Lower leg skin (tissue), 4 donors: ENCODE measurements around the gene RCL1. TPM values are rescaled to one million over a fixed set of nuclear protein-coding genes. Genes with fewer than 3 reads are reported as not detected.

Experiments used
- DNase-seq, 2 donors: peaks; one replicate each; pipeline ENCODE4 v3.0.0-alpha.2; 2019; ENCODE audit warnings: low spot score in 2 of 2
- H3K4me3 ChIP-seq: fragments of 200-600 bp; sonication (generic); 2 replicates; pipeline ENCODE4 v1.5.1; 2017; ENCODE audit warnings: mild to moderate bottlenecking, low read depth; ENCODE audit not compliant: poor library complexity, severe bottlenecking
- CTCF ChIP-seq, 3 donors: fragments of 450-650 bp; IDR thresholded peaks; one replicate each; pipeline ENCODE4 v1.5.1; 2016; ENCODE audit warnings: antibody characterized with exemption in 3 of 3, mild to moderate bottlenecking in 3 of 3, moderate library complexity in 2 of 3
- POLR2A ChIP-seq, 2 donors: fragments of 450-650 bp; IDR thresholded peaks; one replicate each; pipeline ENCODE4 v1.6.1; 2016 to 2017; ENCODE audit warnings: antibody characterized with exemption in 2 of 2, mild to moderate bottlenecking in 1 of 2, moderate library complexity in 1 of 2
- WGBS, 2 donors: methylation state at CpG; one replicate each; pipeline ENCODE4 v1.1.5; 2018; 5-methylcytosine and 5-hydroxymethylcytosine counted together
- intact Hi-C: fragments of 100-400 bp; cut with DNase I; formaldehyde crosslinking; loops from one replicate; pipeline ENCODE4 v1.15.0; 2023; ENCODE audit warnings: low total_unique reads
- total RNA-seq, 4 donors: library from RNA; depleted of rRNA; stranded (reverse); fragments of >200 nt; gene quantifications; one replicate each; pipeline ENCODE4 v1.1.0, GENCODE V29; 2016

RCL1 gene
- total RNA-seq, 4 donors from 2014 or later, result 30.8 to 54.8 (median 38.4) TPM

DNA sequence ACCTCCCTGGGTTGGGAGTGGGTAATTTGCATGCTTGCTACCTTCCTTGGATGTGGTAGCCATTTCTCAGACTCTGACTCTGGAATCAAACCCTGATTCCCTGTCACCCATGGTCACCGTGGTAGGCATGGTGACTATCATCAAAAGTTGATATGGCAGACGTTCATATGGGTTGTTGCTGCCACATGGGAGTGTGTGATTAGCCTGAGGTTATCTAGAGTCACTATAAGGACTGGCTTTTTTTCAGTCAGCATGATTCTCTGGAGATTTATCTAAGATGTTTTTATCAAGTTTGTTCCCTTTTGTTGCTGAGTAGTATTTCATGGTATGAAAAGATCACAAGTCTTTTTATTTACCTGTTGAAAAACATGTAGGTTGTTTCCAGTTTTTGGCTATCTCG is 7.0 kb downstream of the RCL1 start:
- no peak overlapping the region for H3K4me3 ChIP-seq
- intact Hi-C loops, result no loop called here
- no peak for TF ChIP-seq CTCF (IDR thresholded peaks at IDR 0.05)
- TF ChIP-seq POLR2A (IDR thresholded peaks at IDR 0.05), result no peak
- whole genome bisulfite sequencing, 2 donors, result 73 to 78% methylated on average over 3 of the region's 3 CpGs
- DNase-seq, result no peak

DNA sequence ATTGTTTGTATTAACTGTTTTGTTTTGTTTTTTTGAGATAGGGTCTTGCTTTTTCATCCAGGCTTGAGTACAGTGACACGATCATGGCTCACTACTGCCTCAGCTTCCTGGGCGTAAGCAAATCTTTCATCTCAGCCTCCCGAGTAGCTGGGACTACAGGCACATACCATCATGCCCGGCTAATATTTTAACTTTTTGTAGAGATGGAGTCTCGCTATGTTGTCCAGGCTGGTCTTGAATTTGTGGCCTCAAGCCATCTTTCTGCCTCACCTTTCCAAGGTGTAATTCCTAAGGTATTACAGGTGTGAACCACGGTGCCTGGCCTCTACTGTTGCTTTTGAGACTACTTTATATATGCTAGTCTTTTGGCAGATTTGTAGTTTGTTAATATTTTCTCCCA is 8.4 kb downstream of the RCL1 start:
- no peak for DNase-seq
- no peak overlapping the region for H3K4me3 ChIP-seq
- intact Hi-C loops, result no loop called here
- no peak for TF ChIP-seq CTCF (IDR thresholded peaks at IDR 0.05)
- TF ChIP-seq POLR2A (IDR thresholded peaks at IDR 0.05), result no peak
- 93 to 96% methylated on average over 6 of the region's 6 CpGs for WGBS, 2 donors

DNA sequence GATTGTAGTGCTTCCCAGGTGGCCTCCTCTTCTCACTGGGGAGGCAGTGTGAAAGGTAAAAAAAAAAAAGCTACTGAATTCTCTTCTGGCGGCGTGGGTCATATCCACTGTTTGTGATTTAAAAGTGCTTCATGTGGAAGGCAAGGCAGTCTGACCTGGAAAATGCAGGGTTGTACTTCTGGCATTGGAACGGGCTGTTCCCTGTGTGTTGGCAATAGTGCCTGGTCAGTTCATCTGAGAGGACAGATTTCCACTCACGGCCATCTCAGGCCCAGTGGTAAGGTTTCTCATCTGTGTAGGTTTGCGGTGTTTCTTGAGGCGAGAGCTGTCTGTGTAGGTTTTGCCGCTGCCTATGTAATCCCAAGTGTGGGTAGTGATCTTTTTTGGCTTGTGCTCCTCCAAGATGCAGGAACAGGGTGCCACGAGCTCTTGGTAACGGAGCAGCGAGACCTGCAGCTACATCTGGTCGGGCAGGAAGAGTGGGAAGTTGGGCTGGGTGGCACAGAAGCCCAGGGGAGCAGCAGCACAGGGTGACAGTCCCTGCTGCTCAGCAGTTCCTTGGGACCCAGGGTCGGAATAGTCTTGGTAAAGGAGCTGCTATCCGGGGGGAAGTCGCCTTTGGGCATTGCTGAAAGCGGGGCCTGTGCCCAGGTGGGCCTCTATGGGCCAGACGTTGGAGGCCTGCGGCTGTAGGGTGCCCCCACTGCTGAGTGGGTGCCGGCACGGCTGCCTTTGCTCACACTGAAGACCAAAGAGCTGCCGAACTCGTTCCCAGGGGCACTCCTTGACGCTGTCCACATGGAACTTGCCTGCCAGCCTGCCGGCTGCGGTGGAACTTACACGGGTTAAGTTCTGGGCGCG is 11.2 kb downstream of the RCL1 start:
- TF ChIP-seq POLR2A (IDR thresholded peaks at IDR 0.05), result no peak
- TF ChIP-seq CTCF (IDR thresholded peaks at IDR 0.05), result no peak
- 91 to 92% methylated on average over 24 to 27 of the region's 27 CpGs for WGBS, 2 donors
- no peak for DNase-seq
- intact Hi-C loops, result no loop called here
- H3K4me3 ChIP-seq, result no peak overlapping the region

GRCh38 chr9:4804531-4805016 is 11.8 kb downstream of the RCL1 start:
- no peak for DNase-seq
- intact Hi-C loops, result no loop called here
- no peak overlapping the region for H3K4me3 ChIP-seq
- TF ChIP-seq CTCF (IDR thresholded peaks at IDR 0.05) (no peak), POLR2A (IDR thresholded peaks at IDR 0.05) (no peak)
- 94 to 99% methylated on average over 28 of the region's 28 CpGs for WGBS, 2 donors

- intact Hi-C loops, result no loop called here
- no peak for TF ChIP-seq CTCF (IDR thresholded peaks at IDR 0.05)
- TF ChIP-seq POLR2A (IDR thresholded peaks at IDR 0.05), result no peak
- no peak overlapping the region for H3K4me3 ChIP-seq
- WGBS, 2 donors, result 94 to 96% methylated on average over 3 of the region's 3 CpGs
- no peak for DNase-seq
Observed at GRCh38 chr9:4805191-4805918, 12.6 kb downstream of the RCL1 start.
